ENCODE measurements around the gene TMEM72.
A peak's percentile ranks its signal among the peaks of the same experiment; 100 is the strongest.

TMEM72 gene

DNA sequence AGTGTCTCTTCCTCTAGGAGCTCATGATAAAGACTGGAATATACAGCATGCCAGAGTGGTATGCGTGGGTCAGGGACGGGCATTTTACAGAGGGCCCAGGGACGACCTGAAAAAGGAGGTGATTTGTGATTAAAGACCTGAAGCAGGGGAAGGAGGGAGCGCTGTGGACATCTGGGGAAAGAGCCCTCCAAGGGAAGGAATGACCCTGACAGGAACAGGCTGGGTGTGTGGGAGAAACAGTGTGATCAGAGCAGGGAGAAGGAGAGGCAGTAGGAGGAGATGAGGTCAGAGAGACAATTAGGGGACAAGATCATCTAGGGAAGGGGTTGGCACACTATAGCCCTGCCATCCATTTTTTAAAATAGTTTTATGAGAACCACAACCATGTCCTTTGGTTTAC lies 45.1 kb downstream of the TMEM72 start:
- H3K36me3 ChIP-seq (ENCODE audit: control insufficient read depth, insufficient read depth, low read length): no peaks in the 10 kb centered on the region
- no peak overlapping the region for H3K27ac ChIP-seq (ENCODE audit: low read length)
- H3K9me3 ChIP-seq (ENCODE audit: control insufficient read depth, insufficient read depth, low read length): no peaks in the 10 kb centered on the region
- no peak overlapping the region for H3K4me3 ChIP-seq (ENCODE audit: low read length)
- no peaks in the 10 kb centered on the region for H3K27me3 ChIP-seq (ENCODE audit: control insufficient read depth, insufficient read depth, low read length)
- DNase-seq (ENCODE audit: low read depth, low spot score): no peak
- WGBS (ENCODE audit: insufficient coverage, insufficient read length): no CpG with 5 or more reads among the region's 4 CpGs
- peaks cover 3% of the 10 kb centered on the region; the same call in 1 of the 2 replicates for H3K4me1 ChIP-seq (ENCODE audit: control insufficient read depth, insufficient read depth, low read length)

- no peak overlapping the region for H3K27ac ChIP-seq (ENCODE audit: low read length)
- peaks cover 3% of the 10 kb centered on the region; the same call in 1 of the 2 replicates for H3K4me1 ChIP-seq (ENCODE audit: control insufficient read depth, insufficient read depth, low read length)
- no peak for DNase-seq (ENCODE audit: low read depth, low spot score)
- H3K4me3 ChIP-seq (ENCODE audit: low read length): no peak overlapping the region
- WGBS (ENCODE audit: insufficient coverage, insufficient read length): no CpG with 5 or more reads among the region's 4 CpGs
- H3K36me3 ChIP-seq (ENCODE audit: control insufficient read depth, insufficient read depth, low read length): no peaks in the 10 kb centered on the region
- no peaks in the 10 kb centered on the region for H3K9me3 ChIP-seq (ENCODE audit: control insufficient read depth, insufficient read depth, low read length)
- H3K27me3 ChIP-seq (ENCODE audit: control insufficient read depth, insufficient read depth, low read length): no peaks in the 10 kb centered on the region
Observed at GRCh38 chr10:44956717-44957706, 45.9 kb downstream of the TMEM72 start.

GRCh38 chr10:44958196-44958897 lies 47.2 kb downstream of the TMEM72 start:
- Histone ChIP-seq H3K4me3 (ENCODE audit: low read length) (no peak overlapping the region; the same call in 1 of the 2 replicates), H3K27ac (ENCODE audit: low read length) (no peak overlapping the region), H3K36me3 (ENCODE audit: control insufficient read depth, insufficient read depth, low read length) (no peaks in the 10 kb centered on the region), H3K4me1 (ENCODE audit: control insufficient read depth, insufficient read depth, low read length) (0 out of 2 replicates have a peak, but pooled peaks cover 1% of the 10 kb centered on the region), H3K27me3 (ENCODE audit: control insufficient read depth, insufficient read depth, low read length) (no peaks in the 10 kb centered on the region), H3K9me3 (ENCODE audit: control insufficient read depth, insufficient read depth, low read length) (no peaks in the 10 kb centered on the region)
- no CpG with 5 or more reads among the region's 5 CpGs for WGBS (ENCODE audit: insufficient coverage, insufficient read length)
- DNase-seq (ENCODE audit: low read depth, low spot score): no peak

GRCh38 chr10:44958898-44959246 lies 47.7 kb downstream of the TMEM72 start:
- Histone ChIP-seq H3K27me3 (ENCODE audit: control insufficient read depth, insufficient read depth, low read length) (no peaks in the 10 kb centered on the region), H3K27ac (ENCODE audit: low read length) (no peak overlapping the region), H3K36me3 (ENCODE audit: control insufficient read depth, insufficient read depth, low read length) (no peaks in the 10 kb centered on the region), H3K4me1 (ENCODE audit: control insufficient read depth, insufficient read depth, low read length) (peaks cover 1% of the 10 kb centered on the region; the same call in 1 of the 2 replicates), H3K4me3 (ENCODE audit: low read length) (peak overlapping the region; percentile 73; the same call in 1 of the 2 replicates), H3K9me3 (ENCODE audit: control insufficient read depth, insufficient read depth, low read length) (no peaks in the 10 kb centered on the region)
- DNase-seq (ENCODE audit: low read depth, low spot score): no peak
- WGBS (ENCODE audit: insufficient coverage, insufficient read length): no CpG with 5 or more reads among the region's 6 CpGs

DNA sequence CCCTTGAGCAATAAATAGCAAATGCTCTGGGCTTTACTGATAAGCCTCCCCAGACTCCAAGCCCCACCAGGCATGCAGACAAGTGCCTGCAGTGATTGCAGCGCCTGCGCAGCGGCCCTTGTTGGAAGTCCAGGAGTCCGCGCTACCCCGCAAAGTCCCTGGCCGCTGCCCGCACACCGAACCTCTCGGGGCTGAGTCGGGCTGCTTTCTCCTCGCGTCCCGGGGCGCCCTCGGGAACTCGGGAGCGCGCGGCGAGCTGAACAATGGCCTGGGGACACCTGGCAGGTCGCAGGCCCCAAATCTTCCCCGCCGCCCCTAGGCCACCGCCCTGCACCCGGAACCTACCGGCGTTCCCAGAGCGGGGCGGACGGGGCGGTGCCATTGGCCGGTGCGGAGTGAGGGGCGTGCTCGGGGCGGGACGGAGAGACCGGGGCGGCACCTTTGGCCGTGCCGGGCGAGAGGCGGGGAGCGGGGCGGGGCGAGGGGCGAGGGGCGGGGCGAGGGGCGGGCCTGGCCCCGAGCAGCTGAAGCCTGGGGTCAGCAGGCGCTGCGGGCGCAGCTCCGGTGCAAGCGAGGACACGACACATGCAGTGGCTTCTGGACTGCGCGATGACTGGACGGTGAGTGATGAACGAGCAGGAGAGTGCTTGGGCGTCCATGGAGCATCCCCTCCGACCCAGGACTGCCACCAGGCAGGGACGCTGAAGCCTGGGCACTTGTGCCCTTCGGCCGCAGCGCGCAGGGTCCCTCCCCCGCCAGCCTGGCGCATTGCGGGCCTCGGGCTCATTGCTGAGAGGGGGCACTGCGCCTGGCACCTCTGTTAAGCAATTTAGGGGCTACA lies 48.3 kb downstream of the TMEM72 start, which contains the start of gene RASSF4:
Gene RASSF4, plus strand, starts transcription at position 556 of the 841 bp plus-strand sequence. CDS start 10,401 bp downstream, outside the sequence.
- H3K36me3 ChIP-seq (ENCODE audit: control insufficient read depth, insufficient read depth, low read length): no peaks in the 10 kb centered on the region
- peak within 1 kb of the TSS; percentile 73; the same call in 1 of the 2 replicates for H3K4me3 ChIP-seq (ENCODE audit: low read length)
- no peak for DNase-seq (ENCODE audit: low read depth, low spot score)
- H3K4me1 ChIP-seq (ENCODE audit: control insufficient read depth, insufficient read depth, low read length): peaks cover 6% of the 10 kb centered on the region
- H3K27ac ChIP-seq (ENCODE audit: low read length): no peak within 1 kb of the TSS
- no peaks in the 10 kb centered on the region for H3K9me3 ChIP-seq (ENCODE audit: control insufficient read depth, insufficient read depth, low read length)
- WGBS (ENCODE audit: insufficient coverage, insufficient read length): no CpG with 5 or more reads among the region's 74 CpGs
- no peaks in the 10 kb centered on the region for H3K27me3 ChIP-seq (ENCODE audit: control insufficient read depth, insufficient read depth, low read length)

DNA sequence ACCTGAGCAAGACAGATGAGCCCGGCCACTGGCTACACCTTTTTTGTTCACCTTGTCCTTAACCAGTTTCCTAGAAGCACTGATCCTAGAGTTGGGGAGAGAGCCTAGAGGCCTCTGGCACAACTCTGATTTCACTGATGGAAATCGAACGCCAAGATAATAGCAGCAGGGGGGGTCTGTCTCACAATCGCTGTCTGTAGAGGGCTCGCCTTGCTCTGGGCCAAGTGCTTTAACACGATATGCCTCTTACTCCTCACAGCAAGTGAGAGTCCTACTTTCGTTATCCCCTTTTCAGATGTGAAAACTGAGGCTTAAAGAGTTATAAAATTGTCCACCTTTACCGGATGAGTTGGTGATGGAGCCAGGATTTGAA lies 48.9 kb downstream of the TMEM72 start:
- peak overlapping the region; percentile 26; the same call in 1 of the 2 replicates for H3K4me3 ChIP-seq (ENCODE audit: low read length)
- H3K27me3 ChIP-seq (ENCODE audit: control insufficient read depth, insufficient read depth, low read length): no peaks in the 10 kb centered on the region
- H3K36me3 ChIP-seq (ENCODE audit: control insufficient read depth, insufficient read depth, low read length): no peaks in the 10 kb centered on the region
- WGBS (ENCODE audit: insufficient coverage, insufficient read length): no CpG with 5 or more reads among the region's 8 CpGs
- H3K4me1 ChIP-seq (ENCODE audit: control insufficient read depth, insufficient read depth, low read length): peaks cover 6% of the 10 kb centered on the region
- no peak for DNase-seq (ENCODE audit: low read depth, low spot score)
- no peaks in the 10 kb centered on the region for H3K9me3 ChIP-seq (ENCODE audit: control insufficient read depth, insufficient read depth, low read length)
- H3K27ac ChIP-seq (ENCODE audit: low read length): no peak overlapping the region

- H3K27me3 ChIP-seq (ENCODE audit: control insufficient read depth, insufficient read depth, low read length): no peaks in the 10 kb centered on the region
- no peaks in the 10 kb centered on the region for H3K36me3 ChIP-seq (ENCODE audit: control insufficient read depth, insufficient read depth, low read length)
- no CpG with 5 or more reads among the region's 7 CpGs for WGBS (ENCODE audit: insufficient coverage, insufficient read length)
- DNase-seq (ENCODE audit: low read depth, low spot score): no peak
- no peak overlapping the region for H3K27ac ChIP-seq (ENCODE audit: low read length)
- H3K4me1 ChIP-seq (ENCODE audit: control insufficient read depth, insufficient read depth, low read length): peaks cover 8% of the 10 kb centered on the region
- no peaks in the 10 kb centered on the region for H3K9me3 ChIP-seq (ENCODE audit: control insufficient read depth, insufficient read depth, low read length)
- no peak overlapping the region for H3K4me3 ChIP-seq (ENCODE audit: low read length)
Observed at GRCh38 chr10:44960482-44961229, 49.5 kb downstream of the TMEM72 start.

DNA sequence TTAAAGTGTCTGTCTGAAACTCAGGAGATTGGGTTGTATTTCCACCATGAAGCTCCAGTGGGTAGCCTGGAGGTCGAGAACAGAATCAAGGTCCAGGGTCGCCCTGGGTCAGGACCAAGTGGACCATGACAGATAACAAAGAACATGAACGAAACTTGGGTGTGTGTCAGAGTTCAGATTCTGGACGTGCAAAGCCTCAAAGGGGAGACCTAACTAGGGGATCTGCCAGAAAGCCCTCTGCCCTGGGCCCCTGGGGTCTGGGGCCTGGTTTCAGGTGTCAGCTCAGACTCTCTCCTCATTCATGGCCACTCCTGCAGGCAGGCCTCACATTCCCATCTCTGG lies 50.1 kb downstream of the TMEM72 start:
- Histone ChIP-seq H3K9me3 (ENCODE audit: control insufficient read depth, insufficient read depth, low read length) (no peaks in the 10 kb centered on the region), H3K4me1 (ENCODE audit: control insufficient read depth, insufficient read depth, low read length) (peaks cover 9% of the 10 kb centered on the region), H3K27ac (ENCODE audit: low read length) (no peak overlapping the region), H3K4me3 (ENCODE audit: low read length) (no peak overlapping the region), H3K27me3 (ENCODE audit: control insufficient read depth, insufficient read depth, low read length) (no peaks in the 10 kb centered on the region), H3K36me3 (ENCODE audit: control insufficient read depth, insufficient read depth, low read length) (no peaks in the 10 kb centered on the region)
- no CpG with 5 or more reads among the region's 4 CpGs for WGBS (ENCODE audit: insufficient coverage, insufficient read length)
- no peak for DNase-seq (ENCODE audit: low read depth, low spot score)

DNA sequence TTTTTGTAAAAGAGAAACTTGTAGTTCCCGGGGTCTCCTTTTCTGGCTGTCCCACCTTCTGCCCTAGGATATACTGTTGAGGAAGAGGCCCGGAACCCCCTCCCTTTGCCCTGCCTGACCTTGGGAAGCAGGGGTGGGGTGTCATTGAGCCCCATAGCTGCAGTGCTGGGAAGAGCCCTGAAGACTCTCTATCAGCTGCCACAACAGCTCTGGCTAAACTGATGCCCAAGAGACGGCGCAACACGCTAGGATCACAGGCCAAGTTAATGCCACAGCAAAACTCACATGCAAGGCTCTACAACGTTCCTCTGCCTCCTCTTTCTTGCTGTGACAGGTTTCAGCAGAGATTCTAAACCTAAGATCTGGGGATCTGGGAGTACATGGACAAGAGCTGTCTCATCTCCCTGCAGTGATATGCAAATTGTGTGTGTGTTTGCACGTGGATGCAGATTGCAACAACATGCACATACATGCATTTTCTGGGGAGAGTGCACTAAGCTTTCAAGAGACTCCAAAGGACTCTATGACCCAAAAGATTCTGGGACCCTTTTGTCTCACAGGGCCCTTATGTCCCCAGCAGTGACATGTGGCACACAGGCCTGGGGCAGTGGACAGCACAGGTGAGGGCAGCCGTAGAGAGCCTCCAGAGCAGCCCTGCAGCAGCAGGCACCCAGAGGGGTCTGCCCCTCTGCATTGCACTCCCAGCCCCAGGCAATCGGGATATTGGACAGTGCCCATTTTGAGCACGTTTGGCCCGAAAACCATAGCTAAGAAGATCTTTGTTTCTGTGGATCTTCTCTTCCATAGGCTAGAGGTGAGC lies 51.0 kb downstream of the TMEM72 start:
- peaks cover 9% of the 10 kb centered on the region for H3K4me1 ChIP-seq (ENCODE audit: control insufficient read depth, insufficient read depth, low read length)
- no peaks in the 10 kb centered on the region for H3K36me3 ChIP-seq (ENCODE audit: control insufficient read depth, insufficient read depth, low read length)
- no peaks in the 10 kb centered on the region for H3K9me3 ChIP-seq (ENCODE audit: control insufficient read depth, insufficient read depth, low read length)
- no peak overlapping the region for H3K4me3 ChIP-seq (ENCODE audit: low read length)
- no peak overlapping the region for H3K27ac ChIP-seq (ENCODE audit: low read length)
- WGBS (ENCODE audit: insufficient coverage, insufficient read length): no CpG with 5 or more reads among the region's 11 CpGs
- no peak for DNase-seq (ENCODE audit: low read depth, low spot score)
- H3K27me3 ChIP-seq (ENCODE audit: control insufficient read depth, insufficient read depth, low read length): no peaks in the 10 kb centered on the region
